ENCODE results near the gene CCL24. TPM values are rescaled to one million over a fixed set of nuclear protein-coding genes. Genes with fewer than 3 reads are reported as not detected.
A peak's percentile ranks its signal among the peaks of the same experiment; 100 is the strongest.
"Not testable (repeated sequence)": the region's sequence is repeated elsewhere in the genome, so short reads cannot be mapped to it uniquely, and the experiment has no call there.

The CCL24 gene
- total RNA-seq, 1 experiment from 2014 or later, result not detected

DNA sequence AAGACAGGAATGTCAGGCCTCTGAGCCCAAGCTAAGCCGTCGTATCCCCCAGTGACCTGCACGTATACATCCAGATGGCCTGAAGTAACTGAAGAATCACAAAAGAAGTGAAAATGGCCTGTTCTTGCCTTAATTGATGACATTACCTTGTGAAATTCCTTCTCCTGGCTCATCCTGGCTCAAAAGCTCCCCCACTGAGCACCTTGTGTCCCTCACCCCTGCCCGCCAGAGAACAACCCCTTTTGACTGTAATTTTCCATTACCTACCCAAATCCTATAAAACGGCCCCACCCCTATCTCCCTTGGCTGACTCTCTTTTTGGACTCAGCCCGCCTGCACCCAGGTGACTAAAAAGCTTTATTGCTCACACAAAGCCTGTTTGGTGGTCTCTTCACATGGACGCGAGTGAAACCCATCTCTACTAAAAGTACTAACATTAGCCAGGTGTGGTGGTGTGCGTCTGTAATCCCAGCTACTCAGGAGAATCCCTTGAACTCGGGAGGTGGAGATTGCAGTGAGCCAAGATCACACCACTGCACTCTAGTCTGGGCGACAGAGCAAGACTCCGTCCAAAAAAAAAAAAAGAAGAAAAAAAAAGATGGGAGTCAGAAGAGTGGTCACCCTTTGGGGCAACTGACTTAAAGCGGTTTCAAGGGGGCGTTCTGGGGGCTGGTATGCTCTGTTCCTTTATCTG is 25.3 kb downstream of the CCL24 start:
- not testable (repeated sequence) for DNase-seq (ENCODE audit: extremely low read depth, low read depth)

DNA sequence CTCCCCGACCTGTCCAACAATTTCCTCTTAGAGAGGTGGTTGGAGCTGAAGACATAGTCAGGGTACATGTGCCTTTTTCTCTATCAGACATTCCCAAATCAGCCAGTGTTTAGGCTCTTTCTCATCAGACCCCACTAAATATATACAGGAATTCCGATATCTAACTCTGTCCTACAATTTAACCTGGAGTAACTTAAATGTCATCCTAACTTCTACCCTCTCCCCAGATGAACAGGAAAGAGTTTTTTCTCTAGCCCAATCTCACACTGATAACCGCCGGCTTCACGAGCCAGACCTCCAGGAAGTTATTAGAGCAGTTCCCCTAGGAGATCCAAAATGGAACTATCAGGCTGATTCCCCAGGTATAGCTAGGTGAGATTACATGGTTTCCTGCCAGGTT is 30.5 kb downstream of the CCL24 start:
- DNase-seq (ENCODE audit: extremely low read depth, low read depth), result not testable (repeated sequence)

DNA sequence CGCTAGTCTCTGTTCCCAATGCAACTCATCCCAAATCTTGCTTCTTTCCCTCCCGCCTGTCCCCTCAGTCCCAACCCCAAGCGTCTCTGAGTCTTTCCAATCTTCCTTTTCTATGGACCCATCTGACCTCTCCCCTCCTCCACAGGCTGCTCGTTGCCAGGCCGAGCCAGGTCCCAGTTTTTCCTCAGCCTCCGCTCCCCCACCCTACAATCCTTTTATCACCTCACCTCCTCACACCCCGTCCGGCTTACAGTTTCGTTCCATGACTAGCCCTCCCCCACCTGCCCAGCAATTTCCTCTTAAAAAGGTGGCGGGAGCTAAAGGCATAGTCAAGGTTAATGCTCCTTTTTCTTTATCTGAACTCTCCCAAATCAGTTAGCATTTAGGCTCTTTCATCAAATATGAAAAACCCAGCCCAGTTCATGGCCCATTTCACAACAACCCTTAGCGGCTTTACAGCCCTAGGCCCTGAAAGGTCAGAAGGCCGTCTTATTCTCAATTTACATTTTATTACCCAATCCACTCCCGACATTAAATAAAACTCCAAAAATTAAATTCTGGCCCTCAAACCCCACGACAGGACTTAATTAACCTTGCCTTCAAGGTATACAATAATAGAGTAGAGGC is 32.8 kb downstream of the CCL24 start:
- DNase-seq (ENCODE audit: extremely low read depth, low read depth), result not testable (repeated sequence)

DNA sequence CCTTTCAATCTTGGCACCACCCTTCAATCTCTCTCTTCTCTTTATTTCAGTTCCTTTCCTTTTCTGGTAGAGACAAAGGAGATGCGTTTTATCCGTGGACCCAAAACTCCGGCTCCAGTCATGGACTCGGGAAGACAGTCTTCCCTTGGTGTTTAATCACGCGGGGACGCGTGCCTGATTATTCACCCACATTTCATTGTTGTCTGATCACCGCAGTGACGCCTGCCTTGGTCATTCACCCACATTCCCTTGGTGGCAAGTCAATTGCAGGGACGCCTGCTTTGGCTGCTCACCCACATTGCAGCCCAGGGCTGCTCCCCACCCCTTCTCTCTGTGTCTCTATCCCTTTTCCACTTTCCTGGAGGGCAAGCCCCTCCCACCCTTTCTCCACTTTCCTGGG is 34.1 kb downstream of the CCL24 start:
- DNase-seq (ENCODE audit: extremely low read depth, low read depth), result not testable (repeated sequence)

DNA sequence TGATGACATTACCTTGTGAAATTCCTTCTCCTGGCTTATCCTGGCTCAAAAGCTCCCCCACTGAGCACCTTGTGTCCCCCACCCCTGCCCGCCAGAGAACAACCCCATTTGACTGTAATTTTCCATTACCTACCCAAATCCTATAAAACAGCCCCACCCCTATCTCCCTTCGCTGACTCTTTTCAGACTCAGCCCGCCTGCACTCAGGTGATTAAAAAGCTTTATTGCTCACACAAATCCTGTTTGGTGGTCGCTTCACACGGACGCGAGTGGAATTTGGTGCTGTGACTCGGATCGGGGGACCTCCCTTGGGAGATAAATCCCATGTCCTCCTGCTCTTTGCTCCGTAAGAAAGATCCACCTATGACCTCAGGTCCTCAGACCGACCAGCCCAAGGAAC is 34.6 kb downstream of the CCL24 start:
- DNase-seq (ENCODE audit: extremely low read depth, low read depth), result not testable (repeated sequence)

DNA sequence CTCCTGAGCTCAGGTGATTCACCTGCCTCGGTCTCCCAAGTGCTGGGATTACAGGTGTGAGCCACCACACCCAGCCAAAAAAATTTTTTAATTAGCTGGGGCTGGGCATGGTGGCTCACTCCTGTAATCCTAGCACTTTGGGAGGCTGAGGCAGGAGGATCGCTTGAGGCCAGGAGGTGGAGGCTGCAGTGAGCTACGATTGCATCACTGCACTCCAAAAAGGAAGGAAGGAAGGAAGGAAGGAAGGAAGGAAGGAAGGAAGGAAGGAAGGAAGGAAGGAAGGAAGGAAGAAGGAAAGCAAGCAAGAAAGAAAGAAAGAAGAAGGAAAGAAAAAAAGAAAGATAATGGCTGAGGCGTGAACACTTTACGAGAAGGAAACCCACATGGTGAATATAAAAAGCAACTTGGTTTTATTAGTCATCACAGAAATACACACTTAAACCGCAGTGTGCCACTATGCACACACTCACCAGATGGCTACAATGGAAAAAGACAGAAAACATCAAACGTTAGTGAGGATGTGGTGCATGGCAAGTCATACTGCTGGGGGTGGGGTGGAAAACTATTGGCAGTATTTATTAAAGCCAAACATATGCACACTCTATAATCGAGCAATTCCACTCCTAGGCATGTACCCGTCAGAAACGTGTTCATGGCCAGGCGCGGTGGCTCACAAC is 37.2 kb downstream of the CCL24 start:
- no peak for DNase-seq (ENCODE audit: extremely low read depth, low read depth)

DNA sequence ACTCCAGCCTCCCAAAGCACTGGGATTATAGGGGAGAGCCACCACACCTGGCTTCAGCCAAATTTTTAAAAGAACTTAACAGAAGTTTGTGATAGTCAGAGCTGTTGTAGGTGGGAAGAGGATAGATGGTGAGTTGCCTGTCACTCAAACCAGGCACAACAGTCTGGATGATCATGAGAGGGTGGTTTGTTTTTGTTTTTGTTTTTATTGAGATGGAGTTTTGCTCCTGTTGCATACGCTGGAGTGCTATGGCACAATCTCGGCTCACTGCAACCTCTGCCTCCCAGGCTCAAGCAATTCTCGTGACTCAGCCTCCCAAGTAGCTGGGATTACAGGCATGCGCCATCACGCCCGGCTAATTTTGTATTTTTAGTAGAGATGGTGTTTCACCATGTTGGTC is 39.6 kb downstream of the CCL24 start:
- not testable (repeated sequence) for DNase-seq (ENCODE audit: extremely low read depth, low read depth)

DNA sequence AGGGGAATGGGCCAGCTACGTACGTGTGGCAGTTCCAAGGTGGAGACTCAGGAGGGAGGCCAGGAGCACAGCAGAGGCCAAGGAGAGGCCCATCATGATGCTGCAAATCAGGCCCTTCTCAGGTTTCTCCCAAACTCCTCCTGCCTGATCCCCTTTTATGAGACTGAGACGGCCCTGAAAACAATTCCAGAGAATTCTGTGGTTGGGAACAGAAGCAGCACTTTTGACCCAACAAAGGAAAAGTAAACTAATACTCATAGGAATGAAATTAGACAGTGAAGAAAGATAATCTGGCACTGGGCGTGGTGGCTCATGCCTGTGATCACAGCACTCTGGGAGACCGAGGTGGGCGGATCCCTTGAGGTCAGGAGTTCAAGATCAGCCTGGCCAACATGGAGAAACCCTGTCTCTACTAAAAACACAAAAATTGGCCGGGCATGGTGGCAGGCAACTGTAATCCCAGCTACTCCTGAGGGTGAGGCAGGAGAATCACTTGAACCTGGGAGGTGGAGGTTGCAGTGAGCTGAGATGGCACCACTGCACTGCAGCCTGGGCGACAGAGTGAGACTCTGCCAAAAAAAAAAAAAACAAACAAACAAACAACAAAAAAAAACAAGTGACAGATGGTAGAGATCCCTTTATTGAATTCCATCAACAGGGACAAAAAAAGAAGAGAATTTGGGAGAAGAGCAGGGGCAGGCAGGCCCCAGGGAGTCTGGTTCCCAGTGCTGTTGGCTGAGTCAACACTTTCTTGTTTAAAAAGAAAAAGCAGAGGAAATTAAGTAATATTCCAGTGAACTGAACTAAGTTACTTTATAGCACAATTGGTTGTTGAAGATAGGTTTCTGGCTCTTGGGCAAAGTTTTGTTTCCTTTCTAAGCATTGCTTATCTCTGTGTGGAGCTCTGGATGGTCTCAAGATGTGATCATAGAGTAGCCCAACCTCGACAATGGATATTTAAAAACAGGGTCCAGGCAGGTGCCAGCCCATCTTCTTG is 41.2 kb downstream of the CCL24 start, which contains the start of gene CCL26:
TSS of gene CCL26 (minus strand) at position 131 of the 997 bp plus-strand sequence. CDS start at position 96, 35 bp downstream.
- DNase-seq (ENCODE audit: extremely low read depth, low read depth), result no peak

DNA sequence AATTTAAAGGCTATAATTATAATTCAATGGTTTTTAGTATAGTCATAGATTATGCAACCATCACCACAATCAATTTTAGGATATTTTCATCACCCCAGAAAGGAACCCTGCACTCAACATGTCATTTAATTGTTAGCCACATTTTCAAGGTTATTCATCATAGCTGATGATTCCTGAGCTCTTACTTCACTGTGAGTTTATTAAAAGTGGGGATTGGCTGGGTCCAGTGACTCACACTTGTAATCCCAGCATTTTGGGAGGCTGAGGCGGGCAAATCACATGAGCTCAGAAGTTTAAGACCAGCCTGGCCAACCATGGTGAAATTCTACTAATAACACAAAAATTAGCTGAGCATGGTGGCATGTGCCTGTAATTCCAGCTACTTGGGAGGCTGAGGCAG is 42.4 kb downstream of the CCL24 start:
- DNase-seq (ENCODE audit: extremely low read depth, low read depth), result no peak

DNA sequence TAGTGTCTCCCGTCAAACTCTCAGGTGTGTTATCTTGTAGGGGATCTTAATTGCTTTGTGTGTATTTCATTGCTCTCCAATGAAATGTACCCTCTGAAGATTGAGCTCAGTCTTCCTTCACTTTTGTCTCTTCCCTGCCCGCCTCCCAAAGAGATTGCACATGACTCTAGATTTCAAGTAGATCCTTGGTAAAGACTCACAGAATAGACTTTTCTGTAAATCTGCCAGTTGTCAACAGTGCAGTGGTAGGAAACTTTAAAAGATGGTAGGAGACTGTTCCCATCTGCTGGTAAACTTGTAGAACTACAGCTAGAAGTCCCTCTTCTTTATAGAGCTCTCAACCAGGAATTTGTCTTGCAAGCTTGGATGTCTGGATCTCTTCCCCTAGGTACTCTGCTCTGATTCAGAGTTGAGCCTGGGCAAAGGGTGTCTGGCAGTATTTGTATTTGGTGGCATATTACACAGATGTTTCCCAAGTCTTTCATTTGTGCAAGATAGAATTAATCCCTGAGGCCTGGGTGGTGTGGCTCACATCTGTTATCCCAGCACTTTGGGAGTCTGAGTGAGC is 51.2 kb downstream of the CCL24 start:
- peak; percentile 60 for DNase-seq (ENCODE audit: extremely low read depth, low read depth)

DNA sequence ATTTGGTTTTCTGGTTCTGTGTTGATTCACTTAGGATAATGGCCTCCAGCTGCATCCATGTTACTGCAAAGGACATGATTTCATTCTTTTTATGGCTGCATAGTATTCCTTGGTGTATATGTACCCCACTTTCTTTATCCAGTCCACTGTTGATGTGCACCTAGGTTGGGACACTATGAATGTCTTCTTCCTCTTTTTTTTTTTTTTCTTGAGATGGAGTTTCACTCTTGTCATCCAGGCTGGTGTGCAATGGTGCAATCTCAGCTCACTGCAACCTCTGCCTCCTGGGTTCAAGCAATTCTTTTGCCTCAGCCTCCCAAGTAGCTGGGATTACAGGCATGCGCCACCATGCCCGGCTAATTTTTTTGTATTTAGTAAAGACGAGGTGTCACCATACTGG is 51.8 kb downstream of the CCL24 start:
- DNase-seq (ENCODE audit: extremely low read depth, low read depth), result not testable (repeated sequence)

Other genes with a start within 250 kb of the CCL24 start
- gene HIP1, start 74.9 kb downstream of the CCL24 start, total RNA-seq (2014; rRNA removed; shearing (Covaris generic)), result 8.1 and 8.8 TPM in 2 replicates
- gene CCL26, start 41.6 kb downstream of the CCL24 start, total RNA-seq (2014; rRNA removed; shearing (Covaris generic)), result 0.27 TPM in 1 of 2 replicates, not detected in the other
- 53.4 and 60.2 TPM in 2 replicates for gene RHBDD2, start 65.2 kb upstream of the CCL24 start, total RNA-seq (2014; rRNA removed; shearing (Covaris generic))
- gene POR, start 101.3 kb upstream of the CCL24 start, total RNA-seq (2014; rRNA removed; shearing (Covaris generic)), result 53.4 and 57.5 TPM in 2 replicates
- gene TMEM120A, start 180.8 kb upstream of the CCL24 start, total RNA-seq (2014; rRNA removed; shearing (Covaris generic)), result 11.5 and 15.3 TPM in 2 replicates
- 81.6 and 102 TPM in 2 replicates for gene STYXL1, start 234.2 kb upstream of the CCL24 start, total RNA-seq (2014; rRNA removed; shearing (Covaris generic))
- 178 and 184 TPM in 2 replicates for gene MDH2, start 234.3 kb upstream of the CCL24 start, total RNA-seq (2014; rRNA removed; shearing (Covaris generic))

Measured in NCI-H460 (cell line).